Fibroblast of the aortic adventitia (primary cell): Measurements from ENCODE around the gene OR5A2. TPM values are rescaled to one million over a fixed set of nuclear protein-coding genes. Genes with fewer than 3 reads are reported as not detected.

ENCODE experiments used
- DNase-seq: peaks from one replicate; pipeline ENCODE4 v3.0.0-alpha.2; 2010; ENCODE audit warnings: low read depth
- H3K4me3 ChIP-seq: 2 replicates; pipeline ENCODE4 v1.5.1; 2011; ENCODE audit warnings: low read depth, mild to moderate bottlenecking, control low read depth, low read length, moderate library complexity
- CTCF ChIP-seq: IDR thresholded peaks from 2 replicates; pipeline ENCODE4 v1.5.1; 2011; ENCODE audit warnings: mild to moderate bottlenecking, low read length, control low read depth, inconsistent platforms; ENCODE audit not compliant: insufficient read depth
- total RNA-seq: library from RNA; depleted of rRNA; stranded (reverse); fragments of >200 nt; gene quantifications from 2 replicates; pipeline ENCODE4 v1.2.3, GENCODE V29; 2012; ENCODE audit warnings: low replicate concordance

OR5A2 gene
- under 0.01 TPM in 1 of 2 replicates, not detected in the other for total RNA-seq

- no peak for TF ChIP-seq CTCF
- no peak for DNase-seq
These were observed at the start of gene OR5A2 for GRCh38 chr11:59426361-59427067. TSS of gene OR5A2 (minus strand) at chr11:59426413. CDS start at chr11:59422953, 3,460 bp downstream.

GRCh38 chr11:59475176-59475575 is 49.0 kb upstream of the OR5A2 start:
- TF ChIP-seq CTCF: no peak
- no peak for DNase-seq

More at GRCh38 chr11:59426361-59427067, at the start of gene OR5A2:
- H3K4me3 ChIP-seq: no peak within 1 kb of the TSS

GRCh38 chr11:59473015-59473414 is 46.8 kb upstream of the OR5A2 start, which contains the start of gene OR4D10:
TSS of gene OR4D10 (plus strand) at chr11:59473315. CDS start at chr11:59477430, 4,115 bp downstream.
- DNase-seq: no peak
- no peak for TF ChIP-seq CTCF
- H3K4me3 ChIP-seq: no peak within 1 kb of the TSS

More at GRCh38 chr11:59475176-59475575, 49.0 kb upstream of the OR5A2 start:
- H3K4me3 ChIP-seq: no peak overlapping the region

GRCh38 chr11:59463190-59463641 is 37.0 kb upstream of the OR5A2 start:
- H3K4me3 ChIP-seq: no peak overlapping the region
- TF ChIP-seq CTCF: no peak
- peak; percentile 20 for DNase-seq

- DNase-seq: no peak
- no peak for TF ChIP-seq CTCF
- no peak overlapping the region for H3K4me3 ChIP-seq
These were observed 33.7 kb upstream of the OR5A2 start for GRCh38 chr11:59459916-59460315.

- no peak within 1 kb of the TSS for H3K4me3 ChIP-seq
- DNase-seq: no peak
- TF ChIP-seq CTCF: no peak
These were observed 30.4 kb upstream of the OR5A2 start, which contains the start of gene OR4D6 for GRCh38 chr11:59456661-59457060. TSS of gene OR4D6 (plus strand) at chr11:59456961. CDS start at chr11:59456961, 0 bp downstream.
